ENCODE results near the gene TTC23L.

Gene TTC23L

DNA sequence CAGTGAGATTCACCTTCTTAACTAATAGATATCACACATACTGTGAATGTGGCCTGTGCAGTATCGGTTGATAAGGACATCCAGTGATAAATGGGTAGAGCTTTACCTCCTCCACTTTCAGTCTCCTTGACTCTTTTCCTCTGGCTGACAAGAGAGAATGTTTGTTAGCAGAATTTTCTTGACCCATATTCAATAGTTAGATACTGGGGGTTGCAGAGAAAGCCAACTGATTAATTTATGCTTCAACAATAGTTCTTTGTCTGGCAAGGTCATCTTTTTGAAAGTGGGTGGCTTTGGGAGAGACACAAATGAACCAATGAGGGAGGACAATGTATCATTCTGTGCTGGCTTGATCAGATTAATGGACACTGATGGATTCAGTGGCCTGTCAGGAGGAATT lies 30.3 kb downstream of the TTC23L start:
- no peak for DNase-seq (ENCODE audit: low read depth in 3 of 3)

DNA sequence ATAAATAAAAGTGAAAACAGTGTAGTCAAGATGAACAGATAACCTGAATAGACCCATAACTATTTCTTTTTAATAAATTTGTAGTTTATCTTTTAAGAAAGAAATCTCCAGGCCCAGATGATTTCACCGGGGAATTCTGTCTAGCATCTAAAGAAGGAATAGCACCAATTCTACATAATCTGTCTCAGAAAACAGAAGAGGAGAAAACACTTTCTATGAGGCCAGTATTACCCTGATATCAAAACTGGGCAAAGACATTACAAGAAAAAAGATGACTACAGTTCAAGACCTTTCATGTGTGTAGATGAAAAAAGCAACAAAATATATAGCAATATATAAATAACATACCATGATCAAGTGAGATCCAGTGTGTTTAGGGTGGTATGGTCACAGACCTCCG lies 31.4 kb downstream of the TTC23L start:
- DNase-seq (ENCODE audit: low read depth in 3 of 3): no peak

DNA sequence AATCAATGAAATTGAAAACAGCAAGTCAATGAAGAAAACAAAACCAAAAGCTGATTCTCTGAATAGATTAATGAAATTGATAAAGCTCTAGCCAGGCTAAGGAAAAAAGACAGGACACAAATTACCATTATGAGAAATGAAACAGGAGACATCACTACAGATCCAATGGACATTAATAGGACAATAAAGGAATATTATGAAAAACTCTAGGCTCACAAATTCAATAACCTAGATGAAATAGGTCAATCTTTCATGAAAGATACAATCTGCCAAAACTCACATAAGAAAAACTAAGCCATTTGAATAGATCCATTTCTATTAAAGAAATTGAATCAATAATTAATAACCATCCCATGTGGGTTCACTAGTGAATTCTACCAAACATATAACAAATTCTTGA lies 37.3 kb downstream of the TTC23L start:
- DNase-seq (ENCODE audit: low read depth in 3 of 3): no peak

DNA sequence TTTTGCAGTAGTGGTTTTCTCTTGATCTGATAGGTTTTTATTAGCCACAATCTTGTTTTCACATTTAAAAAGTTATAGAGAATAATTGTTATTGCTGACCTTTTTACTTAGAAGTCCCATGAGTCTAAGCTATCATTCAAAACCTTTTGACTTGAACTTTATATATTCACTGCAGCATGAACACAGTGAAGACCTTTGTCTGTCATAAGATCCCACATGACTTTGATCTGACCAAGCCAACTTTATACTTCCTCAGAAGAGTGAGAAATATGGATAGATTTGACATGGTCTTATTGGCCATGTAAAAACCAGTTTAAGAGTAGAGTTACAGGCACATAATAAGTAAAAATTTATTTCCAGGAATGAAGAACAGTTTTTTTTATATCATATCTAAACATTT lies 42.3 kb downstream of the TTC23L start:
- DNase-seq (ENCODE audit: low read depth in 3 of 3): no peak

DNA sequence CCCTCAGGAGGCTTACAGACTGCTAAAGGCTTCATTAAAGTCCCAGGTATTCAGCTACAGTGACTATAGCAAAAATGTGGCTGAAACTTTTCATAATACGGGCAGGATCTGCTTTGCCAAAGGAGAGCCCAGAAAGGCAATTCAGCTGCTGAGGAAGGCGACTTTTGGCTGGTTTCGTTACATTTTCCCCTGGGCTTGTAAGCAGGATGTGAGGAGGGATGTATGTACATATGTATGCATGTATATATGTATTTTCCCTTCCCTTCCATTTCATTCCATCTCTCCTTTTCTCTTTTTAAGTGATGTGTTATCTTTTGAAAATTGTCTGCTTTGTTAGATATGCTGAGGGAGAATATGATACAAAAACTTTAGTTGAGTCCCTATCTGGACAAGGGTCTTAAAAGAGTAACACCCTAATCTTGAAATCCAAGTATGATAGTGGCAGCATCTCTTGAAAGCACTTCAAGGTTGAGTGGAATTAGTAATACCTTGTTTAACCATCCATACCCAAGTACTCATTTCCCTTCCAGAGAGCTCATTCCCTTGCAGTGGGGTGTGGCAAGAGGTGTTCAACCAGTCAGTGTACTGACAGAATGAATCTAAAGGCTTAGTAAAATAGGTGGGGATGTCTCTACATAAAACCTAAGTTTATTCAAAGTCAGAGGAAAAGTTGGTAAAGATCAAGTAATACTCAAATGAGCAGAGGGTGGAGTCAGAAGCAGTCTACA lies 47.6 kb downstream of the TTC23L start:
- no peak for DNase-seq (ENCODE audit: low read depth in 3 of 3)

DNA sequence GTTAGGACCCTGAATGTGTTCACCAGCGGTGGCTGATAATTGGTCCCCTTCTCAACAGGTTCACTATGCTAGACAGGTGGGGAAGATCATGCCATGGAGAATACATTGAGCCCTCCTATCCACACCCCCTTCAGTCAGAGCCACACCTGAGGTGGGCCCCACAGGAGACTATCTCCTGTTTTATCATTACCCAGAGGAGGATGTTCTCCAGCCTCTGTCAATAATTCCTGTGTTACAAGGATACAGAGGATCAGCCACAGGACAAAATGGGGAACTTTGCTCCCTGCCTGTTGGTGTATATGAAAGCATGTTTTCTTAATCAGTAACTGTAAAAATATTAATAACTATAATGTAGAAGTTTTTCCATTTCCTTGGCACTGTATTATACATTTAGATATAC lies 50.4 kb downstream of the TTC23L start:
- no peak for DNase-seq (ENCODE audit: low read depth in 3 of 3)

DNA sequence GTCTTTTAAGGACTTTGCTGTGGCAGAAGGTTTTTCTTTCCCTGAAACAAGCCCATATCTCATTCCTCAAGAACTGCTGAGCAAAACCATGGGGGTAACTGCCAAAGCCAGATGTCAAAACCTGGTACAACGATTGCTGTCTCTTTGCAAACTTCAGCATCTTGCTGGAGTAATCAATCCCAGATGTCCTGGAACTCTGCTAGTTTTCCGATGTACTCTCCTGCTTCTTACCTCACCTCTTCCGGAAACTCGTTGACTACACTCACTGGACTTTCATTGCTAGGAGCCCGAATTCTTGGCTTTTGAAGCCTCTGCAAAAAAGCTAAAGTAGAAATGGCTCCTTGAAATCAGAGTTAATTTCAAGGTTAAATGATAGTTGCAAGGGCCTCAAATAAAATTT lies 53.0 kb downstream of the TTC23L start:
- DNase-seq (ENCODE audit: low read depth in 3 of 3): no peak

DNA sequence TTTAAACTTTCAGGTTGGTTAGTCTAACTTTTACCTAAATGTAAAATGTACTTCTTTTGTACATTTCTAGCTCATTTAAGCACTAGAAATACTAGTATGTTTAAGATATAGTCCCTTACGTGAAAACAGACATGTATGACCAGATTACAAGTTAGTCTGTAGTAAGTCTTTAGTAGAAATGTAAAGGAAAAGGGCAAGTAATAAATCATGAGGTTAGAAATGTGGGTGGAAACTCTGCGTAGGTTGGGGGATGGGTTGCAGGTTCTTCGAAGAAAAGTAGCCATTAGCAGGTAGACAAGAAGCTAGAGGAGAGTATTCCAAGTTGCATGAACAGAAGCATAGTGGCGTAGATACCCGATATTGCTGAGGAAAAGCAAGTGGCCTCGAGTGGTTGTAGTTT lies 53.5 kb downstream of the TTC23L start:
- no peak for DNase-seq (ENCODE audit: low read depth in 3 of 3)

DNA sequence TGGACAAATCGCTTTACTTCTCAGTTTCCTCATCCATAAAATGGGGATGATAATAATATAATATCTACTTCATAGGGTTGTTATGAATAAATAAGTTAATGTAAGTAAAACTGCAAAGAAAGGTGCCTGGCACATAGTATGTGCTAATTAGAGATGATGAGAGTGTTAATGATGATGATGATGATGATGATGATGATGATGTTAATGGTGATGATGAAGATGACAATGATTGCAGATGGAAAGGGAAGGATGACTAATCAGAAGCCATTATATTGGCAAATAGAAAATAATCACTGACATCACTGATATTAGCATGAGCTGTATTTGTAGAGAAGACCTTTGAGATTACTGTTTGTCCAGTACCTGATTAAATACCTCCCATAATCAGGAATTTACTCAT lies 55.8 kb downstream of the TTC23L start:
- no peak for DNase-seq (ENCODE audit: low read depth in 3 of 3)

DNA sequence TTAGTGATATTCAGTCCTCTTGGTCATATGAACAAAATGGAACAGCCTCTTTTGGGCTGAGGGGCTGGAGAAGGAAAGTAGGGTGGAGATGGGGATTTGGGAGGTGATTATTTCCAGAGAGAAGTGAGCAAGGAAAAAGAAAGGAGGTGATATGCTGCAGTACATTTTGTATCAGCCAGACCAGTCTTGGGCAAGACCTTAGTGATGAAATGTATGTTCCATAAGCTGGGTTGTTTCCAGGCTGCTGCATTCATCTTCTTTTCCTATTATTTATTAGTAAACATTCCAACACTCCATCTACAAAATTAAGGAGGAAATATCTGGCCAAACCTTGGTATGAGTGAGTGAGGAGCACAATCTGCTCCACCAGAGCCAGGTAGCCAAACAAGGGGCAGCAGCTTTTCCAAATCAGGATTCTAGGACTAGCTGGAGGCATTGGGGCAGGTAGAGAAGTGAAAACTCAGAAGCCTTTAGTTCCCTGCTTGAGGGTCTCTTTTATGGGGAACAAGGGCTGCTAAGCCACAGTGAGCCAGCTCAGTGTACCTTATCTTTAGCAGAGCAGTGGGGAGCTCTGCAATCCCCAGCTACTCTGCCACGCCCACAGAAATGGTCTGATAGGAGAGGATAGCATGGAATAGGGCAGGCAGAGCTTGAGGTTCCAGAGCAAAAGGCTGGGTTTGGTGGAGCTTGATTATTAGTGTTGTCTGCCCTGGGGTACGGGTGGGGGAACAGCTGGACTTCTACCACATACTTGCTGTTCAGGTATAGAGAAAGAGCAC lies 56.9 kb downstream of the TTC23L start:
- DNase-seq (ENCODE audit: low read depth in 3 of 3): no peak

DNA sequence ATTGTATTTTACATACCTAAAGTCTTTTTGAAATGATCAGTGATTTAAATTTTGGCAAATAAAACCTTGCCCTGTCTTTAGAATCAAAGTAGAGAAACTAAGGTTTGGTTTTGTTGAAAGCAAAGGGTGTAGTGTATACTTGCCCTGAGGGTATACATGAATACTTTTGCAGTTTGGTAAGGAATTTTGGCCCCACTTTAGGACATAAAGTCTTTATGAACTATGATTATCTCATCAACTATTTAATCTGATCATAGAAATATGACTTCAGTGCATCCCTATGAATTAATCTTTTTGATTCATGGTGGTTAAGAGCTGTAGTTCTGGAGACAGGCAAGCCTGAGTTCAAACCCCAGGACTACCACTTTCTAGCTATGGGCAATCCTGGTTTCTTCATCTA lies 58.7 kb downstream of the TTC23L start:
- DNase-seq (ENCODE audit: low read depth in 3 of 3): no peak

DNA sequence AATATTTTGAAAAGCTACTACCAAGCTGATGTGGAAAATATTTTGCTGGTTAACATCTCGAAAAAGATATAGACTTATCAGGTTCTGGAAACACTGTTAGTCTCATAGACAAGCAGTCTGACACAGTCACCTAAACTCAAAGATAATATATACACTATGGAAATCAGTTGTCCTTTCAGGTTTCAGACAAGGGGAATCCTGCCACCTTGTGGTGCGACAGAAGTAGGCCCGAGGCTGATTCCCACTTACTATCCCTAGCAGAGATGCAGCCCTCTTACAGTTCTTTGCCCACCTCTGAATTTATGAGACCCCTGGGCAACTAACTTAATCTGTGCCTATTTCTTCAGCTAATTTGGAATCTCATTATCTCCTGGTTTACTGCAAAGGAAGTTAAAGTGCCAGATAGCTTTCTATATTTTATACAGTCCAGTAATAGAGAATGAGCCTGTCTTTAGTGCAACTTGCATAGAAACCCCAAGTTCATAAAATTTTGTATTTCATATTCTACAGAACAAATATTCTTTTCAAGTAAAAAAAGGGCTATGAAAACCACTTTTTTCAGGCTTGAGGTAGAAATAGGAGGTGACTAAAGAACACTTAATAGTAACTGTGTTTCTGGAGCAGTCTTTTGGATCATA lies 59.4 kb downstream of the TTC23L start:
- peak; percentile 16 to 38 (median 21) for DNase-seq (ENCODE audit: low read depth in 3 of 3)

DNA sequence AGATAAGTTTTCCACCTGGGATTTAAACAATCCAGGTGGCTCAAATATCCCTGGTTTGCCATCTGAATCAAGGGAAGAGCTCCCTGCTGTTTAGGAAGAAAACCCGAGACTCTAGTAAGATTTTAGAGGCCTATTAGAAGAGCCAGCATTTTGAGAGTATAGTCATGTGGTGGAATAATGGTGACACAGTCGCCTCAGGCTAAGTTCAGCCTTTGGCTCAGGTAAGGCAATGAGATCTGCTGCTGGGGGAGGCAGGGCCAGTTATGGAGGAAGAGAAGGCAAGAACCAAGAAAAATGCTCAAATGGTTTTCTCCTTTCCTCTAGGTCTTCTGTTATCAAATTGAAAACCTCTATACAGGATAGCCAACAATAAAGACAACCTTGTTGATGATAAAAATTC lies 60.1 kb downstream of the TTC23L start:
- no peak for DNase-seq (ENCODE audit: low read depth in 3 of 3)

DNA sequence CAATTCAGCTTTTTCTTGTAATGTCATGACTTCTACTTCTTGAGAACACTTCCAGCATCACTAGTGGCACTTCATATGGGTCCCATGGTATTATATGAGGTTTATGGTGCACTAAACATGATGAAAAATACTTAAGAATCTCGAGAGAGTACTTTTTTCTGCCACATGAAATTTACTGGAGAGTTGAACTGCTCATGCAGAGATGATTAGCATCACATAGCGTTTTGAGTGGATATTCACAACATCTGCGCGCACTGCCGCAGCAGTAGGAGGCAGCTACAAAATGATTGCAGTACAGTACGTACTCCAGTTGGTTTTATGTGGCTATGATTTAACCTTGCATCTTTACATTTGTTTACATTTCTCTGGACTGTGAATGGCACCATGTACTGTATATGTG lies 61.7 kb downstream of the TTC23L start:
- no peak for DNase-seq (ENCODE audit: low read depth in 3 of 3)

DNA sequence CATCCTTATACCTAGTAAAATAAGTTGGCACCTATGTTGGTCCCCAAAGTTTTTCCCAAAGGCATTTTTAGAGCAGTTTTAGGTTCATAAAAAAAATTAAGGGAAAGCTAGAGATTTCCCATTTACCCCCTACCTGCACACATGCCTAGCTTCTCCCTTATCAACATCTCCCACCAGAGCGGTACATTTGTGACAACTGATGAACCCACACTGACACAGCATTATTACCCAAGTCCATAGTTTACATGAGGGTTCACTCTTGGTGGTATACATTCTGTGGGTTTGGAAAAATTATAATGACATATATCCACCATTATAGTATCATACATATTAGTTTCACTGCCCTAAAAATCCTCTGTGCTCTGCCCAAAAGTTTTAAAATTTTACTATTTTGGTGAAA lies 64.3 kb downstream of the TTC23L start:
- DNase-seq (ENCODE audit: low read depth in 3 of 3): no peak

DNA sequence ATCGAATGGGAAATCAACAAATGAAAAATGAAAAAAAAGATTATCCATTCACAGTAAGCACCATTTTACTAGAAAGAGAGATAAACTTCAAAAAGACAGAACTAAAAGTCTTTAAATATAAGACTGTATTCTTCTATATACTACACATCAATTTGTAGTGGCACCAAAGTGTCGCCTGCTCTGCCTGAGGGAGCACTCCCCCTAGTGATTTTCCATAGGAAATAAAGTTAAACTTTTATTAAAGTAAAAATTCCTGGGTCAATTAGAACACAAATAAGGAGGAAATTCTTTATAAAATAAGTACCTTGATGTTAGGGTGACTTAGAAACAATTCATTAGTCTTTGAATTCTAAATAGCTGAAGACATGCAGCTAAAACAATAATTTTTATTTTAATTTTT lies 66.6 kb downstream of the TTC23L start:
- no peak for DNase-seq (ENCODE audit: low read depth in 3 of 3)

DNA sequence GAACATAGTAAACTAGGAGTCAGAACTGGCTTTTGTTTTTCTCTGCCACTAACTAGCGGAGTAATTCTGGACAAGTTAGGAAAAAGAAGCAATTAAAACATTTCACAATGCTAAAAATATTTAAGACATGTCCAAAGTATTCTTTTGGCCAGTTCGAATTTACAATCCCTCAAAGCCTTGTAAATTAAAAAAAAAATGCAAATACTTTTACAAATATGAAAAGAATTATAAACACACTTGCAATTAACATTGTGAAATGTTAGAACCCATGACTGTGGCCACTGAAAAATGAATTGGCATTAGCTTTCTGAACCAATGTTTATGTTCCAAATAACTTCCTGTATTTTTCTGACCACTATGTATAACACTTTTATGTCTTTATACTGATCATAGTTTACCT lies 74.1 kb downstream of the TTC23L start:
- no peak for DNase-seq (ENCODE audit: low read depth in 3 of 3)

DNA sequence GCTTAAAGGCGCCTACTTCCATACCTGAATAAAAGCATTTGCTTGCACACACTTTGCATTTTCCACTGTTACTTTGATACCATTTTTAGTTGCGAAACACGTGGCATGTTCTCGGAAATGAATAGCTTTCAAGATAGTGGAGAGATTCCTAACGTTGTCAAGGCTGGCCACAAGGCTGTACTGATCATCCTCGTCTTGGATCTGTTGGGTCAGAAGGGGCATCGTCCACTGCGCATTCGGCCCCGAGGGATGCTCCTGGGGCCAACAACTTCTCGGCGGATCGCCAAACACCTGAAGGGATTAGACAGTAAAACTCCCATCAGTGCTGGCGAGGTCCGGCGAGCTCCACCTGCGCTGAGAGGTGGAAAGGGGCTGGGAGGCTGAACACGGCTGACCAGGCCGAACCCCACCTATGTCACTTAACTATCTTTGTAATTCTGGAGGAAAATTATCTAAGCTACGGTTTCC lies 75.7 kb downstream of the TTC23L start:
- no peak for DNase-seq (ENCODE audit: low read depth in 3 of 3)

DNA sequence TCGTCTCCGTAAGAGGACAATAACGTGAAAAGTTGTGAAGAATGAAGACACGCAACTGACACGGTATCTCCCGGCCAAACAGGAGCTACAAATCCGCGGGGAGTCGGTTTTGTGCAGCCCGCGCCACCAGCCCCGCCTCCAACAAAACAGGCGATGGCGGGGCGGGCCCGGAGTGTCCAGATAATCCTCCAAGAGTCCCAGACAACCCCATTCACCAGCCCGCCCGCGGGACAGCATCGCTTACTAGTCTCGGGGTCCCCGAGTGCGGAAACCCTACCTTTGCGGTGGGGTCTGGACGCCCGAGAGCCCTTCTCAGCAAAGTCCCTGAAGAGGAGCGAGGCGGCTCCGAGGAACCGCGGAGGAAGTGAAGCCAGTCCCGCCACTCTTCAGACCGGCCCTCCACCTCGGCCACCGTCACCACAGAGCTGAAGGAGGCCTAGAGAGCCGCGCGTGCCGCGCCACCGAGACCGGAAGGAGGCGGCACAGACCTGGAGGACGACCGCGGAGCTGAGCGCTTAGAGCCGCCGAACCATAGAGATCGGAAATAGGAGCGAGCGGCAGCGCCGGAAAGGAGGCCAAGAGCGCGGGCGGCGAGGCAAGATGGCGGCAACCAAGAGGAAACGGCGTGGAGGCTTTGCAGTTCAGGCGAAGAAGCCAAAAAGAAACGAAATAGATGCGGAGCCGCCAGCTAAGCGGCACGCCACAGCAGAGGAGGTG lies 76.3 kb downstream of the TTC23L start, which contains the start of the genes BRIX1 and RAD1:
TSS of gene BRIX1 (plus strand) at position 573 of the 717 bp plus-strand sequence. CDS start at position 601, 28 bp downstream.
TSS of gene RAD1 (minus strand) at position 366 of the 717 bp plus-strand sequence. CDS start 612 bp downstream, outside the sequence.
- DNase-seq (ENCODE audit: low read depth in 3 of 3): peak; percentile 89 to 95 (median 90)

DNA sequence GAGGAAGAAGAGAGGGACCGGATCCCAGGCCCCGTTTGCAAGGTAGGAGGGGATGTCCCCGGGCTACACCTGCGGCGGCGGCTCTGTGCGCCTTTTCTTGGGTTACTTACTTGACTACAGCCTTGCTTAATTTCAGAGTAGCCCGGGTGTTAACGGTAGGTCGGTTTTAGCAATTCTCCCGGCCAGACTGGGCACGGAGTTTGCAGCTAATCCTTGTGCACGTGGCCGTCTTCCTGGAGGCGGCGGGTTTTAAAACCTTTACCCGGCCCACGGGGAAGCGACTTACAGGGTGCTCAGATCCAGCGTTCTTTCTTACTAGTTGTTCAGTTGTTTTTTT lies 76.9 kb downstream of the TTC23L start:
- peak in 1 of 3 donors; percentile 3 for DNase-seq (ENCODE audit: low read depth in 3 of 3)

DNA sequence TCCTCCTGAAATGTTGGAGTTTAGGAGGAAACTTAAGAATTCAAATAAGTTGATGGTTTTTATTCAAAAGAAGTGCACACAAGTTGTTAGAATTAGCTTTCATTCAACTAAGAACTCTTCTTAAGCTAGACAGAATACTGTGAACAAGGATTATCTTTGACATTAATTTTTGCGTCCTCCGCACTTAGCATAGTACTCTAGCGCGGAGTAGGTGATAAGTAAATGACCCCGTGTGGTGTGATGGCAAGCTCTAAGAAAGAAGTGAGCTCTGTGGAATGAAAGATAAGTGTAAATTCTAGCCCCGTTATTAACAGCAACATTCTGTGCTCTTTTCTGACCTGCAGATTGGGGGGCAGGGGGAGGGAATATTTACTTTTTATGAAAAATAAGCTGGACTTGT lies 77.6 kb downstream of the TTC23L start:
- no peak for DNase-seq (ENCODE audit: low read depth in 3 of 3)

DNA sequence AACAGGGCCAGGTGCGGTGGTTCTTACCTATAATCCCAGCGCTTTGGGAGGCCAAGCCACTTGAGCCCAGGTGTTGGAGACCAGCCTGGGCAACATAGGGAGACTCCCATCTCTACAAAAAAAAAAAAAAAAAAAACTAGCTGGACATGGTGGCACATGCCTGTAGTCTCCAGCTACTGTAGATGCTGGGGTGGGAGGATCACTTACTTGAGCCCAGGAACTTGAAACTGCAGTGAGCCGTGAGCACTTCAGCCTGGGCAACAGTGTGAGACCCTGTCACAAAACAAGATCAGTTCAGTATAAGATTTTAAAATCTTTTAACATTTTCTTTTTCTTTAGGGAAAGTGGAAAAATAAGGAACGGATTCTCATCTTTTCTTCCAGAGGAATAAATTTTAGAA lies 79.1 kb downstream of the TTC23L start:
- no peak for DNase-seq (ENCODE audit: low read depth in 3 of 3)
